ENCODE results near the gene HOOK1.

Gene HOOK1

GRCh38 chr1:59871746-59872145 lies 57.0 kb downstream of the HOOK1 start:
- TF ChIP-seq ZFX (IDR thresholded peaks at IDR 0.05; ENCODE audit: borderline replicate concordance), result no peak
- TF ChIP-seq, protein P1, sequence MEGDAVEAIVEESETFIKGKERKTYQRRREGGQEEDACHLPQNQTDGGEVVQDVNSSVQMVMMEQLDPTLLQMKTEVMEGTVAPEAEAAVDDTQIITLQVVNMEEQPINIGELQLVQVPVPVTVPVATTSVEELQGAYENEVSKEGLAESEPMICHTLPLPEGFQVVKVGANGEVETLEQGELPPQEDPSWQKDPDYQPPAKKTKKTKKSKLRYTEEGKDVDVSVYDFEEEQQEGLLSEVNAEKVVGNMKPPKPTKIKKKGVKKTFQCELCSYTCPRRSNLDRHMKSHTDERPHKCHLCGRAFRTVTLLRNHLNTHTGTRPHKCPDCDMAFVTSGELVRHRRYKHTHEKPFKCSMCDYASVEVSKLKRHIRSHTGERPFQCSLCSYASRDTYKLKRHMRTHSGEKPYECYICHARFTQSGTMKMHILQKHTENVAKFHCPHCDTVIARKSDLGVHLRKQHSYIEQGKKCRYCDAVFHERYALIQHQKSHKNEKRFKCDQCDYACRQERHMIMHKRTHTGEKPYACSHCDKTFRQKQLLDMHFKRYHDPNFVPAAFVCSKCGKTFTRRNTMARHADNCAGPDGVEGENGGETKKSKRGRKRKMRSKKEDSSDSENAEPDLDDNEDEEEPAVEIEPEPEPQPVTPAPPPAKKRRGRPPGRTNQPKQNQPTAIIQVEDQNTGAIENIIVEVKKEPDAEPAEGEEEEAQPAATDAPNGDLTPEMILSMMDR (IDR thresholded peaks at IDR 0.05), result no peak
- H3K27ac ChIP-seq, result no peak overlapping the region

DNA sequence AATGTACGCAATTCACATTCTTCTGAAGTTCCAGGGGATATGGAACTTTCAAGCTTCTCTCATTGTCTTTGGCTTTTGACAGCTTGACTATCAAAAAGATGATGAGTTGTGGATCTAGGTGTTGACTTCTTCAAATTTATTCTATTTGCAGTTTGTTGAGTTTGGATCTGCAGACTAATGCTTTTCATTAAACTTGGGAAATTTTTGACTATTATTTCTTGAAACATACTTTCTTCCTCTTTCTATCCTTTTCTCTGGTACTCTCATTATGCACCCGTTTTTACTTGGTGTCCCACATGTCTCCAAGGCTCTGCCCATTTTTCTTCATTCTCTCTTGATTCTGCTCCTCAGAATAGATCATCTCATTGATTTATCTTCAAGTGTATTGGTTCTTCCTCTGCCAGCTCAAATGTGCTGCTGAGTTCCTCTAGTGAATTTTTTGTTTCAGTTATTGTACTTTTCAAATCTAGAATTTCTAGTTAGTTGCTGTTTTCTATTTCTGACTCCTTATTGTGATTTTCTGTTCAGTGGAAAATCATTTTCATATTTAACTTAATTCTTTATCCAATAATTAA lies 62.4 kb downstream of the HOOK1 start:
- H3K27ac ChIP-seq, result no peak overlapping the region
- TF ChIP-seq, protein P1 (IDR thresholded peaks at IDR 0.05), result no peak
- TF ChIP-seq ZFX (IDR thresholded peaks at IDR 0.05; ENCODE audit: borderline replicate concordance), result no peak

DNA sequence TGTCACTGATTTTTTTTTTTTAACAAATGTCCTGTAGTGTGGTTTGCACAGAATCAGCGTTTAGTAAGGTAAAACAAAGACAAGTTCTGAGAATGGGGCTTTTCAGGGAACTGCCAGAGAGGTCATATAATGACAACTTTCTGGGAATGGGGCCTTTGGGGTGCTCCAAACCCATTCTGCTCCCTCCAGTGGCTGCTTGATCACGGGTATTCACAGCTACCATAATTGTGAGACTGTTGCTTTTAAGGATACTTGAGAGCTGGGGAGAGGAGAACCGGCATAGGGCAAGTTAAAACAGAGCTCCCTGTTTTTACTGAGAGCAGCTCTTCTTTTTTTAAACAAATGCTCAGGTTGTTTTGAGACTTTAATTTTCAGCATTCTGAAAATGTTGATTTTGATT lies 63.6 kb downstream of the HOOK1 start:
- TF ChIP-seq ZFX (IDR thresholded peaks at IDR 0.05; ENCODE audit: borderline replicate concordance), result no peak
- TF ChIP-seq, protein P1 (IDR thresholded peaks at IDR 0.05), result no peak
- H3K27ac ChIP-seq, result no peak overlapping the region

DNA sequence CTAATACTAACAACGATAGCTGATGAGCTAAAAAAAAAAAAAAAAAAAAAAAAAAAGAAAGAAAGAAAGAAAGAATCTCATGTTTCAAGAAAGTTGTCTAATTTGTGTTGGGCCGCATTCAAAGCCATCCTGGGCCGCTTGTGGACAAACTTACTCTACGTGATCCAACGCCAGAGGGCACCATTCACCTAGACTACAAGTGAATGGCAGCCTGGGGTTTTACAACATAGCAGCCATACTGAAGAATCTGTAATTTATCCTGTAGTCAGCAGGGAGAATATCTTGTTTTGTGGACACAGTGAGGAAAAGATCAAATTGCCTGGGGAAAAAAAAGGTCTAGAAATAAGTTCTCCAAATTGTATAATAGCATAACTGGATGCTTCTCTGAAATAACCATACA lies 64.8 kb downstream of the HOOK1 start:
- TF ChIP-seq ZFX (IDR thresholded peaks at IDR 0.05; ENCODE audit: borderline replicate concordance), result no peak
- TF ChIP-seq, protein P1 (IDR thresholded peaks at IDR 0.05), result peak; percentile 80
- H3K27ac ChIP-seq, result no peak overlapping the region

DNA sequence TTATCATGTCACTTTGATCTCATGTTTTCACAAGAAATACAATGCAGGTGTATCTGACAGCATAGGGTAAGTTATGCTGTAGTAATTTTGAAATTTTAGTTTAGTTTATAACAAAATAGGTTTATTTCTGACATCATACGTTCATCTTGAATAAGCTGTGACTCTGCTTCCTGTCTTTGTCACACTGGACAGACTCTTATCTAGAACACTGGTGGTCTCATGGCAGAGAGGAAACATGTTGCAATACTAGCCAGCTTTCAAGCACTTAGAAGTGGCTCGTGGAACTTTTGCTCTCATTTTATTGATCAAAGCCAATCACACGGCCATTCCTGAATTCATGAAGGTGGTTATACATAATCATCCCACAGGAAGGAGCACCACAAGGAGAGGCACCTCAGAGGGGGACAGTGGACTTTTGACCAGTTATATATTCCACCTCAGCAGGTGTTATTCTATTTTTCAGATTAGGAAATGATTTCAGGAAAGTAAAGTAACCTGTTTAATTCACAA lies 65.3 kb downstream of the HOOK1 start:
- TF ChIP-seq, protein P1 (IDR thresholded peaks at IDR 0.05), result no peak
- no peak for TF ChIP-seq ZFX (IDR thresholded peaks at IDR 0.05; ENCODE audit: borderline replicate concordance)
- no peak overlapping the region for H3K27ac ChIP-seq

DNA sequence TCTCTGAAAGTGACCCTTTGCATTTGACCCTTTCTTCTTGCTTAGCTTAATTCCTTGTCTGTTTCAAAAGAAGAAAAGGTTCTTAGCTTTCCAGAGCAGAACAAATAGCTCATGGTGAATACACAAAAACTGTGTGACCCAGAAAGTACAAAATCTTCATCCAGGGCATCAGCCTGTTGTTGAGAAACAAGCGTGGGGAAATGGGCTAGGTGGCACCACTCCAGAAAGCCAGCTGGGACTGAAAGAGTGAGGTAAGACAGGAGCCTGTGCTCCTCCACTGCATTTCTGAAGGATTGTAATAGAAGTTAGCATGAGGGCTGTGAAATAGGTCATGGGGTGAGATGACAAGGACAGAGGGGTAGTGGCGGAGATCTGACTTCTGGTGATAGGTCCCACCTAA lies 66.0 kb downstream of the HOOK1 start:
- no peak overlapping the region for H3K27ac ChIP-seq
- TF ChIP-seq, protein P1 (IDR thresholded peaks at IDR 0.05), result no peak
- no peak for TF ChIP-seq ZFX (IDR thresholded peaks at IDR 0.05; ENCODE audit: borderline replicate concordance)

DNA sequence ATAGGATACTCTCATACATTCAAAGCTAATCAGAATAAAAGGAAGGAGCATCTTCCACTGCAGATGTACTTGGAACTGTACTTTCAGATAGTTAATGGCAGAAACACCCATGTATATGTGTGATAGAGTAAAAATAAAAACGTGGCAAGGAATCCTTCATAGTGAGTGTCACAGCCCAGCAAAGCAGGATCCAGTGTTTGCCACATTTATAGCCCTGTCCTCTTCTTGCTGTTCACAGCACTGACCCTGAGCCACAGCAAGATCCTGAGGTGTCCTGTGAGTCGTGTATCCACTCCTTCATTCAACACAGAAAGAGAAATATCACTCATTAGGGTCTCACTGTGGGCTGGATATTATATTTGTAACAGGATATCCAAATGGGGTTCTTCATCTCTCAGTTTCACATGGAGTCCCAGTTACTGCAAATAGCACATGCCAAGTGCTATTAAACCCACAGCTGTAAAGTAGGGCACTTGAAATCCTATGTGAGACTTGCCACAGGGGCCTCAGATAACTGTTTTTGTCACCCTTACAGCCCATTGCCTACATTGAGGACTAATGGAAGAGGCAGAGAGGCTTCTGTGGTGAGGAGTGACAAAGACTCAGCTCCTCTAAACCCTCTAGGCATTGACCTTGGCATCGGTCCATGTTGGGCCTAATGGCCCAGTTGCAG lies 70.5 kb downstream of the HOOK1 start:
- H3K27ac ChIP-seq, result no peak overlapping the region
- TF ChIP-seq, protein P1 (IDR thresholded peaks at IDR 0.05), result no peak
- TF ChIP-seq ZFX (IDR thresholded peaks at IDR 0.05; ENCODE audit: borderline replicate concordance), result no peak
